ENCODE measurements around the gene VGF. TPM values are rescaled to one million over a fixed set of nuclear protein-coding genes. Genes with fewer than 3 reads are reported as not detected.
"Not testable (repeated sequence)": the region's sequence is repeated elsewhere in the genome, so short reads cannot be mapped to it uniquely, and the experiment has no call there.

The VGF gene
- total RNA-seq, 4 donors from 2014 or later: 1.3 to 2.3 TPM; not detected in 2

- no peak for DNase-seq
- Histone ChIP-seq H3K36me3 (peaks cover 27 to 35% of the 10 kb centered on the region in 2 donors), H3K27ac (no peak overlapping the region), H3K9me3 (no peaks in the 10 kb centered on the region), H3K27me3 (no peaks in the 10 kb centered on the region), H3K4me3 (replicated peaks in 1 of 3) (no peak overlapping the region), H3K4me1 (no peaks in the 10 kb centered on the region)
- intact Hi-C loops (cut with DNase I): no loop called here
- WGBS, 2 donors: 96% methylated on average over 14 of the region's 14 CpGs
- no peak for TF ChIP-seq POLR2A (IDR thresholded peaks at IDR 0.05)
- TF ChIP-seq CTCF (IDR thresholded peaks at IDR 0.05): no peak
Measured at GRCh38 chr7:101208794-101209193, 43.4 kb upstream of the VGF start.

- Histone ChIP-seq H3K27ac (no peak overlapping the region), H3K4me3 (replicated peaks in 1 of 3) (no peak overlapping the region), H3K4me1 (no peaks in the 10 kb centered on the region), H3K36me3 (peaks cover 27 to 29% of the 10 kb centered on the region in 2 donors), H3K9me3 (no peaks in the 10 kb centered on the region), H3K27me3 (peaks cover 4% of the 10 kb centered on the region)
- 94 to 98% methylated on average over 6 to 15 of the region's 17 CpGs for whole genome bisulfite sequencing, 2 donors
- TF ChIP-seq CTCF (IDR thresholded peaks at IDR 0.05) (no peak), POLR2A (IDR thresholded peaks at IDR 0.05) (no peak)
- intact Hi-C loops (cut with DNase I): no loop called here
- no peak for DNase-seq
Measured at GRCh38 chr7:101207459-101207858, 42.1 kb upstream of the VGF start.

GRCh38 chr7:101206665-101207042 is 41.3 kb upstream of the VGF start:
- no peak overlapping the region for H3K4me3 ChIP-seq (replicated peaks in 1 of 3)
- intact Hi-C loops (cut with DNase I): no loop called here
- peaks cover 0 to 7% of the 10 kb centered on the region in 2 donors for H3K4me1 ChIP-seq
- TF ChIP-seq POLR2A (IDR thresholded peaks at IDR 0.05) (no peak), CTCF (IDR thresholded peaks at IDR 0.05) (no peak)
- H3K27ac ChIP-seq: no peak overlapping the region
- DNase-seq: no peak
- no peaks in the 10 kb centered on the region for H3K9me3 ChIP-seq
- WGBS, 2 donors: 90 to 93% methylated on average over 19 of the region's 19 CpGs
- peaks cover 19 to 22% of the 10 kb centered on the region in 2 donors for H3K36me3 ChIP-seq
- peaks cover 8% of the 10 kb centered on the region for H3K27me3 ChIP-seq

- peaks cover 8% of the 10 kb centered on the region for H3K27me3 ChIP-seq
- no peak overlapping the region for H3K27ac ChIP-seq
- intact Hi-C loops (cut with DNase I): no loop called here
- H3K4me3 ChIP-seq (replicated peaks in 1 of 3): no peak overlapping the region
- H3K4me1 ChIP-seq: peaks cover 0 to 8% of the 10 kb centered on the region in 2 donors
- TF ChIP-seq POLR2A (IDR thresholded peaks at IDR 0.05) (no peak), CTCF (IDR thresholded peaks at IDR 0.05) (no peak)
- DNase-seq: no peak
- peaks cover 14 to 18% of the 10 kb centered on the region in 2 donors for H3K36me3 ChIP-seq
- WGBS, 2 donors: 88 to 89% methylated on average over 32 of the region's 32 CpGs
- H3K9me3 ChIP-seq: no peaks in the 10 kb centered on the region
Measured at GRCh38 chr7:101205901-101206664, 40.7 kb upstream of the VGF start.

- intact Hi-C loops (cut with DNase I); DNase-seq; H3K4me1 ChIP-seq; H3K9me3 ChIP-seq; H3K27ac ChIP-seq; H3K27me3 ChIP-seq; H3K4me3 ChIP-seq (replicated peaks in 1 of 3); H3K36me3 ChIP-seq: not testable (repeated sequence)
- WGBS, 2 donors: 64 to 65% methylated on average over 22 of the region's 22 CpGs
Measured at GRCh38 chr7:101203740-101204738, 38.7 kb upstream of the VGF start.
